HepG2 (cell line): ENCODE data around the gene VKORC1L1. TPM values are rescaled to one million over a fixed set of nuclear protein-coding genes. Genes with fewer than 3 reads are reported as not detected.
"Not testable (repeated sequence)": the region's sequence is repeated elsewhere in the genome, so short reads cannot be mapped to it uniquely, and the experiment has no call there.

Source experiments
- ATAC-seq: fragments of 200-7000 bp; cut with Tn5 transposase; 3 replicates; pipeline ENCODE4 v1.9.1; 2020; ENCODE audit warnings: mild to moderate bottlenecking, moderate library complexity
- BruUV-seq: library from RNA; stranded (reverse); fragments of 400-500 nt; replicated peaks from 2 replicates; lab custom pipeline; 2021; lab: Mats Ljungman, UMichigan
- CTCF ChIA-PET: fragments of 300-600 bp; formaldehyde crosslinking; extraction: SDS; loops from one replicate; lab custom pipeline; 2021; ENCODE audit warnings: low total read pairs, inconsistent platforms, low intra/inter-chr PET ratio; lab: Yijun Ruan, JAX
- POLR2A ChIA-PET: fragments of 350-600 bp; sonication (Branson Sonifier 250); formaldehyde crosslinking; loops from one replicate; lab custom pipeline; 2020; ENCODE audit warnings: antibody characterized with exemption, inconsistent platforms; lab: Yijun Ruan, JAX
- DNase-seq: peaks from one replicate; pipeline ENCODE4 v3.0.0-alpha.2; 2015; ENCODE audit warnings: low spot score
- FAIRE-seq: peaks from 3 replicates; lab custom pipeline; 2011; peaks lifted over from hg19 to GRCh38; lab: Jason Lieb, UNC
- H2AFZ ChIP-seq: one replicate; pipeline ENCODE4 v1.6.1; 2011; ENCODE audit warnings: low read length, inconsistent platforms
- H3K27ac ChIP-seq: fragments of 300-600 bp; 3 replicates; pipeline ENCODE4 v1.8.0; 2011; ENCODE audit warnings: mixed run types, mild to moderate bottlenecking, mixed read lengths, low read length, inconsistent platforms; ENCODE audit not compliant: insufficient read depth; ENCODE audit errors: extremely low read length
- H3K27me3 ChIP-seq, 2 experiments: fragments of 200-600 bp in 1 of 2; 2 replicates in 1 of 2; 3 replicates in 1 of 2; pipeline versions ENCODE4 v1.6.0 to v1.8.0; 2011; ENCODE audit warnings: low read length in 2 of 2, mild to moderate bottlenecking in 2 of 2, moderate library complexity in 2 of 2, inconsistent platforms in 1 of 2; ENCODE audit not compliant: insufficient read depth in 2 of 2, control insufficient read depth in 1 of 2
- H3K36me3 ChIP-seq, 2 experiments: fragments of 200-600 bp in 1 of 2; replicated peaks in 1 of 2; 2 replicates in 1 of 2; 3 replicates in 1 of 2; pipeline versions ENCODE4 v1.5.1 to v1.8.0; 2011; ENCODE audit warnings: low read length in 2 of 2, inconsistent platforms in 1 of 2; ENCODE audit not compliant: insufficient read depth in 2 of 2, control insufficient read depth in 1 of 2
- H3K4me1 ChIP-seq: 2 replicates; pipeline ENCODE4 v1.5.1; 2012; ENCODE audit warnings: low read length, inconsistent platforms; ENCODE audit not compliant: insufficient read depth
- H3K4me2 ChIP-seq: 2 replicates; pipeline ENCODE4 v1.6.0; 2011; ENCODE audit warnings: low read depth, low read length, inconsistent platforms
- H3K4me3 ChIP-seq, 3 experiments: fragments of 200-600 bp in 1 of 3; sonication (generic), shearing (Covaris generic) in 1 of 3; replicated peaks in 1 of 3; 2 replicates each; pipeline ENCODE4 v1.5.1; 2011 to 2016; ENCODE audit warnings: low read length in 3 of 3, inconsistent platforms in 2 of 3, low read depth in 2 of 3, mild to moderate bottlenecking in 2 of 3, control low read depth in 1 of 3, mixed read lengths in 1 of 3; ENCODE audit not compliant: insufficient read depth in 1 of 3
- H3K79me2 ChIP-seq: one replicate; pipeline ENCODE4 v1.6.1; 2011; ENCODE audit warnings: low read length, inconsistent platforms; ENCODE audit not compliant: insufficient read depth
- H3K9ac ChIP-seq: 2 replicates; pipeline ENCODE4 v1.6.0; 2011; ENCODE audit warnings: mild to moderate bottlenecking, low read depth, low read length, inconsistent platforms; ENCODE audit not compliant: insufficient read depth
- H3K9me3 ChIP-seq: 2 replicates; pipeline ENCODE4 v1.5.1; 2012; ENCODE audit warnings: mild to moderate bottlenecking, low read length
- H4K20me1 ChIP-seq: 2 replicates; pipeline ENCODE4 v1.6.0; 2011; ENCODE audit warnings: inconsistent platforms, mild to moderate bottlenecking, low read length, moderate library complexity; ENCODE audit not compliant: insufficient read depth
- DPF2 ChIP-seq: sonication (generic); formaldehyde crosslinking; IDR thresholded peaks from 2 replicates; pipeline ENCODE4 v1.4.0; 2020; ENCODE audit warnings: mild to moderate bottlenecking, low read depth, missing genetic modification reagents, borderline replicate concordance
- FLYWCH1 ChIP-seq: sonication (generic); formaldehyde crosslinking; IDR thresholded peaks from 2 replicates; pipeline ENCODE4 v1.8.1; 2023; ENCODE audit warnings: mild to moderate bottlenecking, missing genetic modification reagents
- HBP1 ChIP-seq: IDR thresholded peaks from 2 replicates; pipeline ENCODE4 v1.6.1; 2016; ENCODE audit warnings: low read depth, control low read depth
- KDM2A ChIP-seq: sonication (generic); formaldehyde crosslinking; IDR thresholded peaks from 2 replicates; pipeline ENCODE4 v1.4.0; 2020; ENCODE audit warnings: low read depth, missing genetic modification reagents, borderline replicate concordance
- MLX ChIP-seq: IDR thresholded peaks from 2 replicates; pipeline ENCODE4 v1.6.1; 2016
- NFIB ChIP-seq: sonication (generic); formaldehyde crosslinking; IDR thresholded peaks from 2 replicates; pipeline ENCODE4 v1.9.0; 2021; ENCODE audit warnings: missing genetic modification reagents, mild to moderate bottlenecking, borderline replicate concordance
- PHF21A ChIP-seq: sonication (generic); formaldehyde crosslinking; IDR thresholded peaks from 2 replicates; pipeline ENCODE4 v1.5.0; 2020; ENCODE audit warnings: mild to moderate bottlenecking, missing genetic modification reagents
- SOX5 ChIP-seq: IDR thresholded peaks from 2 replicates; pipeline ENCODE4 v1.6.1; 2016; ENCODE audit warnings: borderline replicate concordance
- ZNF121 ChIP-seq: sonication (generic); formaldehyde crosslinking; IDR thresholded peaks from 2 replicates; pipeline ENCODE4 v1.5.0; 2020; ENCODE audit warnings: mild to moderate bottlenecking, missing genetic modification reagents
- ZNF354B ChIP-seq: sonication (generic); formaldehyde crosslinking; IDR thresholded peaks from 2 replicates; pipeline ENCODE4 v1.8.0; 2022; ENCODE audit warnings: mild to moderate bottlenecking, missing genetic modification reagents
- ZNF550 ChIP-seq: sonication (generic); formaldehyde crosslinking; IDR thresholded peaks from 2 replicates; pipeline ENCODE4 v1.4.0; 2020; ENCODE audit warnings: mild to moderate bottlenecking, missing genetic modification reagents, borderline replicate concordance
- WGBS: methylation state at CpG from one replicate; pipeline ENCODE4 v1.1.6; 2017; ENCODE audit warnings: low lambda C conversion rate; 5-methylcytosine and 5-hydroxymethylcytosine counted together
- in situ Hi-C: cut with HindIII; loops from 2 replicates; pipeline ENCODE4 v1.10.0; 2017; ENCODE audit warnings: low pct_unique_long_range_greater_than_20kb; ENCODE audit not compliant: extremely low pct_ligation_motif_present
- intact Hi-C: fragments of 100-400 bp; cut with micrococcal nuclease; formaldehyde crosslinking; loops from one replicate; pipeline ENCODE4 v1.10.0; 2022; ENCODE audit not compliant: unreplicated experiment
- polyA plus RNA-seq, 8 experiments: library from polyadenylated mRNA; depleted of rRNA in 3 of 8; stranded (reverse) in 7 of 8; unstranded in 1 of 8; fragments of >200 nt; fragmentation: Illumina TruSeq in 4 of 8; extraction: Trizol in 4 of 8; gene quantifications; 2 replicates each; pipeline versions ENCODE4 v1.2.1 to v1.2.3, GENCODE V29; 2011 to 2016; ENCODE audit warnings: low read depth in 4 of 8, missing spikeins in 1 of 8, mixed read lengths in 1 of 8; ENCODE audit not compliant: insufficient read depth in 1 of 8
- total RNA-seq, 5 experiments: library from RNA; depleted of rRNA; stranded (reverse); fragments of >200 nt; fragmentation: Illumina TruSeq; extraction: Trizol; gene quantifications; 2 replicates each; pipeline ENCODE4 v1.2.3, GENCODE V29; 2016; ENCODE audit warnings: low read depth in 1 of 5

The VKORC1L1 gene
- total and polyA plus RNA-seq, 2 of the 13 experiments (the other 11 are each of a cell fraction or from before 2014, with no cell fraction given): 13.9 to 16.5 TPM

- H3K9ac ChIP-seq, H3K9me3 ChIP-seq, POLR2A ChIA-PET, ATAC-seq, H3K27ac ChIP-seq, H3K4me1 ChIP-seq, DNase-seq, H3K79me2 ChIP-seq, H3K4me3 ChIP-seq, intact Hi-C loops, FAIRE-seq, H2AFZ ChIP-seq, CTCF ChIA-PET, BruUV-seq, in situ Hi-C loops, H4K20me1 ChIP-seq, H3K27me3 ChIP-seq, H3K4me2 ChIP-seq: not testable (repeated sequence)
- H3K36me3 ChIP-seq: peaks cover 23 to 79% of the 10 kb centered on the region in 2 experiments
- peak; percentile 84 for TF ChIP-seq ZNF121
- 94% methylated on average over 3 of the region's 3 CpGs for WGBS
These were observed 91.8 kb downstream of the VKORC1L1 start for GRCh38 chr7:65964671-65965070.

GRCh38 chr7:65966146-65966545 is 93.3 kb downstream of the VKORC1L1 start:
- CTCF ChIA-PET: no interaction called here
- intact Hi-C loops: no loop called here

More at GRCh38 chr7:65966146-65966545, 93.3 kb downstream of the VKORC1L1 start:
- Histone ChIP-seq H3K9me3 (no peaks in the 10 kb centered on the region), H3K9ac (no peak overlapping the region), H3K4me3 (no peak overlapping the region), H3K4me1 (peaks cover 7% of the 10 kb centered on the region; the same call in 1 of the 2 replicates), H3K27ac (no peak overlapping the region), H3K79me2 (no peaks in the 10 kb centered on the region), H3K27me3 (no peaks in the 10 kb centered on the region), H3K36me3 (peaks cover 19 to 71% of the 10 kb centered on the region in 2 experiments; a peak in 4 of 5 replicates), H3K4me2 (no peak overlapping the region), H2AFZ (no peak overlapping the region), H4K20me1 (no peaks in the 10 kb centered on the region)
- 98% methylated on average over 6 of the region's 6 CpGs for WGBS
- in situ Hi-C loops: no loop called here
- POLR2A ChIA-PET: no interaction called here
- DNase-seq (no peak), ATAC-seq (no peak), FAIRE-seq (no peak)
- BruUV-seq: no TSS peak
- TF ChIP-seq HBP1 (CRISPR knock-in tag) (no peak), PHF21A (CRISPR knock-in tag) (no peak), DPF2 (no peak), ZNF354B (CRISPR knock-in tag) (no peak), NFIB (no peak), FLYWCH1 (CRISPR knock-in tag) (no peak), ZNF550 (CRISPR knock-in tag) (no peak), SOX5 (CRISPR knock-in tag) (no peak), MLX (CRISPR knock-in tag) (no peak), KDM2A (CRISPR knock-in tag) (no peak)
